Right atrium auricular region (tissue), 2 donors: ENCODE results near the gene CCDC61. TPM values are rescaled to one million over a fixed set of nuclear protein-coding genes. Genes with fewer than 3 reads are reported as not detected.

ENCODE experiments used
- DNase-seq: peaks from one replicate; pipeline ENCODE4 v3.0.0-alpha.2; 2019; ENCODE audit warnings: low spot score
- H3K27ac ChIP-seq, 2 donors: fragments of 200-600 bp; sonication (generic); 1 replicate in 1 of 2; 2 replicates in 1 of 2; pipeline ENCODE4 v1.5.1; 2016 to 2019
- H3K27me3 ChIP-seq, 2 donors: fragments of 200-600 bp; sonication (generic); one replicate each; pipeline versions ENCODE4 v1.5.1 to v1.6.0; 2017 to 2019
- H3K36me3 ChIP-seq: fragments of 200-600 bp; sonication (generic); one replicate; pipeline ENCODE4 v1.5.1; 2016
- H3K4me1 ChIP-seq, 2 donors: fragments of 200-600 bp; sonication (generic); one replicate each; pipeline versions ENCODE4 v1.5.1 to v1.6.0; 2017 to 2019
- H3K4me3 ChIP-seq, 2 donors: fragments of 200-600 bp; sonication (generic); 1 replicate in 1 of 2; 2 replicates in 1 of 2; pipeline ENCODE4 v1.5.1; 2017 to 2019; ENCODE audit warnings: mild to moderate bottlenecking in 1 of 2, moderate library complexity in 1 of 2
- H3K9me3 ChIP-seq, 2 donors: fragments of 200-600 bp; sonication (generic); one replicate each; pipeline ENCODE4 v1.5.1; 2019
- CTCF ChIP-seq, 2 donors: fragments of 200-600 bp; sonication (generic); IDR thresholded peaks; one replicate each; pipeline ENCODE4 v1.5.1; 2019; ENCODE audit warnings: antibody characterized with exemption in 2 of 2
- total RNA-seq, 2 donors: library from RNA; depleted of rRNA; stranded (reverse); fragments of >200 nt; gene quantifications; one replicate each; pipeline ENCODE4 v1.1.0, GENCODE V29; 2016

CCDC61 gene
- total RNA-seq, 2 donors from 2014 or later: 5.3 to 7.8 TPM

DNA sequence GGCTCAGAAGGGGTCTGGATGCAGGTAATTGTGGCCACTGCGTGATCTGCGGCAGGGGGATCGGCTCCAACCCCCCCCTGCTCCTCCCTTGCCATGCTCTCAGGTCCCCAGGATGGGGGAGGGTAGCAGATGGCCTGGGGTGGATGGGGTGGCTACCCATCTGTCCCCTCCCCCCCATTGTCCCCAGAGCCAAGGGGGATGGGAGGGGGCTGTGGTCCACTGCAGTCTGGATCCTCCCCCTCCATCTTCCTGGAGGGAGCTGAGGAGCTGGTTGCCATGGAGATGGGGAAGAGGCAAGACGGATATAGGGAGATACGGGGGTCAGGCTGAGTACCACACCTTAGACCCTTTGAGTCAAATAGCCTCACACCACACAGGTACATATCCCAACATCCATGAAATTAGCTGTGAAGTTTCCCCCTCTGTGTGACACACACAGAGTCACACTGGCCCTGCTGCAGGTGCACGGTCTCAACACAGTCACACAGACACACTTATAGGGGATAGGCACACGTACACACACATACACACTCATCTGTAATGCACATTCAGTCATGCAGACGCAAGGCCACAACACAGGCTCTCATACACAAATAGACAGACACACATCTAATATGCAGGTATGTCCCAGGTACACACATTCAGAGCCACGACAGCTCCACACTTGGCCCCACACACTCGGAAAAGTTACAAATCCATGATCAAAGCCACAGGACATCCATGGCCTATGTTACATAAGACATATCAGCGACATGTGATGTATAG, 19.8 kb upstream of the CCDC61 start:
- TF ChIP-seq CTCF (IDR thresholded peaks at IDR 0.05): no peak
- Histone ChIP-seq H3K27ac (no peak overlapping the region), H3K27me3 (peaks cover 4 to 16% of the 10 kb centered on the region in 2 donors), H3K4me3 (no peak overlapping the region), H3K36me3 (no peaks in the 10 kb centered on the region), H3K4me1 (peaks cover 0 to 3% of the 10 kb centered on the region in 2 donors), H3K9me3 (no peaks in the 10 kb centered on the region)
- no peak for DNase-seq

- no peaks in the 10 kb centered on the region for H3K36me3 ChIP-seq
- H3K4me1 ChIP-seq: peaks cover 0 to 3% of the 10 kb centered on the region in 2 donors
- no peak for TF ChIP-seq CTCF (IDR thresholded peaks at IDR 0.05)
- no peak overlapping the region for H3K4me3 ChIP-seq
- no peak overlapping the region for H3K27ac ChIP-seq
- H3K9me3 ChIP-seq: no peaks in the 10 kb centered on the region
- DNase-seq: no peak
- peaks cover 4 to 16% of the 10 kb centered on the region in 2 donors for H3K27me3 ChIP-seq
Measured at GRCh38 chr19:45976178-45976577, 19.1 kb upstream of the CCDC61 start.

- peaks cover 4 to 8% of the 10 kb centered on the region in 2 donors for H3K27me3 ChIP-seq
- peaks cover 0 to under 1% of the 10 kb centered on the region in 2 donors for H3K4me1 ChIP-seq
- no peak for TF ChIP-seq CTCF (IDR thresholded peaks at IDR 0.05)
- no peaks in the 10 kb centered on the region for H3K9me3 ChIP-seq
- no peak overlapping the region for H3K4me3 ChIP-seq
- no peaks in the 10 kb centered on the region for H3K36me3 ChIP-seq
- no peak overlapping the region for H3K27ac ChIP-seq
- no peak for DNase-seq
Measured at GRCh38 chr19:45978156-45978555, 17.1 kb upstream of the CCDC61 start.

GRCh38 chr19:45981350-45981749, 13.9 kb upstream of the CCDC61 start:
- no peak for DNase-seq
- no peaks in the 10 kb centered on the region for H3K27me3 ChIP-seq

DNA sequence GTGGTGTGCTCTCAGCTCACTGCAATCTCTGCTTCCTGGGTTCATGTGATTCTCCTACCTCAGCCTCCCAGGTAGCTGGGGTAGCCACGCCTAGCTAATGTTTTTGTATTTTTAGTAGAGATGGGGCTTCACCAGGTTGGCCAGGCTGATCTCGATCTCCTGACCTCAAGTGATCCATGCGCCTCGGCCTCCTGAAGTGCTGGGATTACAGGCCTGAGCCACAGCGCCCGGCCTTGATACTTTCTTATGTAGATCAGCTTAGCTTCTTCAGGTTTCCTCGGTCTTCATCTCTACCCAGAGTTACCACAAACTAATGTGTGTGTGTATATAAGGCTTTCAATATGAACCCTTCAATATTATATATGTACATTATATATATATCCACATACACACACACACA, 9.9 kb upstream of the CCDC61 start:
- no peaks in the 10 kb centered on the region for H3K9me3 ChIP-seq
- H3K27me3 ChIP-seq: no peaks in the 10 kb centered on the region
- H3K27ac ChIP-seq: no peak overlapping the region
- no peak overlapping the region for H3K4me3 ChIP-seq
- DNase-seq: no peak
- H3K4me1 ChIP-seq: no peaks in the 10 kb centered on the region
- H3K36me3 ChIP-seq: no peaks in the 10 kb centered on the region
- no peak for TF ChIP-seq CTCF (IDR thresholded peaks at IDR 0.05)

More at GRCh38 chr19:45981350-45981749, 13.9 kb upstream of the CCDC61 start:
- no peak overlapping the region for H3K27ac ChIP-seq
- no peaks in the 10 kb centered on the region for H3K9me3 ChIP-seq
- no peak for TF ChIP-seq CTCF (IDR thresholded peaks at IDR 0.05)
- H3K36me3 ChIP-seq: no peaks in the 10 kb centered on the region
- no peak overlapping the region for H3K4me3 ChIP-seq
- H3K4me1 ChIP-seq: no peaks in the 10 kb centered on the region
